NCI-H1092 (cell line): ENCODE measurements around the gene LNX2.

Experiments
- DNase-seq: peaks from one replicate; lab custom pipeline; 2025; lab: John Stamatoyannopoulos, UW

LNX2 gene

DNA sequence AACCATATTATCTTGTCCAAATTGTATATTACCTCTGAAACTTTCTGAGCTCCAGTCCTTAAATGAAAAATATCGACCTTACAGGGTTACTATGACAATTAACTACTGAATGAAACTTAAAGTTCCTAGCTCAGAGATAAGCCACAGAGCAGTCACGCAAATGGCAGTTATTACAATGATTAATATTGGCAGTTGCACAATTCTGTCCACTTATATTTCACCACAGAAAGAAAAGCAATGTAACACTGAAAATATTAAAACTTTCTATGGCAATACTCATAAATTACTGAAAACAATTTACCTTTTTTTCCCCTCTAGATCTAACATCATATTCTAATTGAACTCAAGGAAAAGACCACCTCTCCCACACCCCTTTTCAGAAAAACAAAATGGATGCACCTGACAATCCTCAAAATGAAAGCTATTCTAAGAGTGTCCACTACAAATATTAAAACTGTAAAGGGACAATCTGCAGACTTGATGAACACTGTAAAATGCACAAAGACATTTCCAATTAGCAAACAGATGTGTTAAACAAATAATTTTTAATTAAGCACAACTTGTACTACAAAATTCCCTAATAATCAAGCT is 14.6 kb downstream of the LNX2 start:
- DNase-seq: no peak

DNA sequence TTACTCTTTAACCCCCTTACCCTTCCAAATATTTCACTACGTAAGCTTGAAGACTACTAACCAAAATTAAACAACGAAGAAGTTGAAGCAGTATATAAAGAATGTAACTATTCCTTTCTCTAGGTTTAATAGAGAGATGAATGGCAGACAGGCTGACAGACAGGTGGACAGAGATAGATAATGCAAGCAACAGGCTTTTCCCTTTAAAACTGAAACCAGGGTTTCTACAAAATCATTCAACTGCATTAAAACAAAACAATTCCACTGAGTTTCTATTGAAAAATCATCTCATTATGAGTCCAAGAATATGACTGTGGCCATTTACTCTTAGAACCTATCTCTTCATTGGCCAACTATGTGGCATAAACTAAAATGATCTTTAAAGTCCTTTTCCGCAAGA is 15.2 kb downstream of the LNX2 start:
- DNase-seq: no peak

GRCh38 chr13:27601803-27602202 is 18.5 kb downstream of the LNX2 start:
- no peak for DNase-seq

- DNase-seq: no peak
Measured at GRCh38 chr13:27601208-27601607, 19.1 kb downstream of the LNX2 start.

GRCh38 chr13:27600711-27601110 is 19.6 kb downstream of the LNX2 start:
- no peak for DNase-seq

GRCh38 chr13:27599845-27600553 is 20.3 kb downstream of the LNX2 start:
- DNase-seq: no peak

- no peak for DNase-seq
Measured at GRCh38 chr13:27599096-27599495, 21.2 kb downstream of the LNX2 start.

GRCh38 chr13:27595055-27595811 is 25.1 kb downstream of the LNX2 start:
- no peak for DNase-seq

- no peak for DNase-seq
Measured at GRCh38 chr13:27593267-27593666, 27.1 kb downstream of the LNX2 start.

DNA sequence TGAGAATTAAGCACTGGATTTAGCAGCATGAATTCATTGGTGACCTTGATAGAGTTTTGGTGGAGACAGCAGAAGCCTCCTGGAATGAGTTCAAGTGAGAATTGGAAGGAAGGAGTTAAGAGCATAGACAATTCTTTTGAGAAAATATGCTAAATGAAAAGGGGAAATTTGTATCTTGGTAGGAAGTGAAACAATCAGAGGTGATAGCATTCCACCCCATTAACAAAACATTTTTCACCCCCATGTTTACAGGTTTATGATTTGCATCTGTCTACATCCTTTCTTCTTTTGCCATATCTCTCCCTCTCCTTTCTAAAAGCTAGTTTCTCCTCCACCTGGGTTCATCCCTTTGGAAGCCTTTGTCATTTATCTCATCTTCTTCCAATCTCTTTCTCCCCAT is 27.5 kb downstream of the LNX2 start:
- no peak for DNase-seq

DNA sequence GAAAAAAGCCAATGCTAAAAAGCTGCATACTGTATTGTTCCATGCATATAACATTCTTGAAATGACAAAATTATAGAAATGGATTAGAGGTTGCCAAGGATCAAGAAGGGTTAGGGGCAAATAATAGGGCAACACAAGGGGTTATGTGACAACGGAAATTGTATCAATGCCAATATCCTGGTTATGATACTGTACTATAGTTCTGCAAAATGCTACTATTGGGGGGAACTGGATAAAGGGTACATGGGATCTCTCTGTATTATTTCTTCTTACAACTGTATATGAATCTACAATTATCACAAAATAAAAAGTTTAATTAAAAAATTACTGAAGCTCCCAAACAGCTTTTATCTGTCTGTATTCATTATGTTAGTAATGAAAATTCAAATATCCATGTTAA is 31.9 kb downstream of the LNX2 start:
- no peak for DNase-seq

DNA sequence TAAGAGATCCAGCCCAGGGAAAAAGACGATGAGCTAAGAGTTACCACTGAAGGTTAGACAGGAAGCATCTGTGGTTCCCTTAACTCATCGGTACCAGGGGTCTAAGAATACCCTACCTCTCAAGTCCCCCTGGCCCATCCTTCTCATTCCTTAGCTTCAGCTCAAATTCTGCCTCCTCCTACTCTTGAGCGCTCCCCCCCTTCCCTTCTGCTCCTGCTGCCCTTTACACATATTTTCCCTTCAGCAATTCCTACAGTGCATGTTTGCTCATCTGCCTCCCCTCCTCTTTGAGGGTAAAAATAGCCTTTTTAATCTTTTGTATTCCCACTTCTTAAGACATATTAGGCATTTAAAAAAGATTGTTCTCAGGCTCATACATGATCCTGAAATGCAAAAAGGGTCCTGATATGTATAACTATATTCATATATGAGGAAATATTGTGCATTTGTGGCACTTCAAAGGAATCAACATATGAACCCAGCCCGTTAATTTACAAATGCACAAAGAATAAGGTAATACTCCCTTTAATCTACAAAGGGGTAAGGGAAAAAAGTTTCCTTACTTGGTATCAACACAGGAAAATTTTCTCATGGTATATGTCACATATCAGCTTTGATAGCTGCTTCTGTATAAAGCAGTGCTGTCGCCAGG is 33.1 kb downstream of the LNX2 start:
- no peak for DNase-seq

- DNase-seq: no peak
Measured at GRCh38 chr13:27583645-27584044, 36.7 kb downstream of the LNX2 start.

DNA sequence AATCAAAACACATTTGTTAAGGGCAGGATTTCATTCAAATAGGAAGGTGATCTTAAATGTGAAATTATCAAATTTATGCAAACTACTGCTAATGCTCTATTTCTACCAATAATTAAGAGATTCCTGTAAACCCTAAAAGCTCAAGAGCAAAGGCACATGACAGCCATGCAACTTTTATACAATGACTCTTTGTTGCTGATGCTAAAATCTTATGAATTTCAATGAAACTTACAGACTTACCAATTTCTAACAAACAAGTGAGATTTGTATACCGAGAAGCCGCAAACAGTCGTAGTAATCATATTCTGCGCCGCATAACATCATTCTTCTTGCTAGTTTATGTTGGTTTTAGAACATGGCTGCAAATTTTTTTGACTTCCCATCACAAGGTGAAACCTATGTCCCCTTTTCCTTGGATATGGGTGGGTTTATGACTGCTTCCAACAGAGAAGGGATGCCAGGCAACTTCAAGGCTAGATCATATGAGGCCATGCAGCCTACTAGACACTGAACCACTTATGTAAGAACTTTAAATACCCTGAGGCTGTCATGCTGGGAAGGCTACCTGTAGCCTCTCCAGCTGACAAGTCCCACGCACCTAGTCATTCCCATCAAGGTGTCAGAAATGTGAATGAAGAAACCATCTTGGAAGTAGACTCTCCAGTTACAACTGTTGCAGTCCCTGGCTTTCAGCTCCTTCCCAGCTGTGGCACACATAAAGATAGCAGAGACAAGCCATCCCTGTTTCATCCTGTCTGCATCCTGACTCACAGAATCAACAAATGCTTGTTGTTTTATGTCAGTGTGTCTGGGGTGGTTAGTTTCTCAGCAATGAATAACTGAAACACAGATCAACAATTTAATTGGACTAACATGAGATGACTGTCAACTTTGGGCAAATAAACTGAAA is 42.0 kb downstream of the LNX2 start:
- DNase-seq: no peak

DNA sequence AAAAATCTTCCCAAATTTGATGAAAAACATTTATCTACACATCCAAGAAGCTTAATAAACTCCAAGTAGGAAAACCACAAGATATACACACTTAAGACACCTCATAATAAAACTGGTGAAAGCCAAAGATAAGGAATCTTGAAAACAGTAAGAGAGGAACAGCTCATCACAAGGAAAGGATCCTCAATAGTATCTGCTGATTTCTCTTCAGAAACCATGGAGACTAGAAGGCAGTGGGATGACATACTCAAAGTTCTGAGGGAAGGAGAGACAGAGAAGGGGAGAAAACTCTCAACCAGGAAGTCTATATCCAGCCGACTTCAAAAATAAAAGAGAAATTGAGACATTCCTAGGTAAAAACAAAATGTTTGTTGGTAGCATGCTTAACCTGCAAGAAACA is 45.7 kb downstream of the LNX2 start:
- no peak for DNase-seq

- no peak for DNase-seq
Measured at GRCh38 chr13:27573265-27573664, 47.1 kb downstream of the LNX2 start.

DNA sequence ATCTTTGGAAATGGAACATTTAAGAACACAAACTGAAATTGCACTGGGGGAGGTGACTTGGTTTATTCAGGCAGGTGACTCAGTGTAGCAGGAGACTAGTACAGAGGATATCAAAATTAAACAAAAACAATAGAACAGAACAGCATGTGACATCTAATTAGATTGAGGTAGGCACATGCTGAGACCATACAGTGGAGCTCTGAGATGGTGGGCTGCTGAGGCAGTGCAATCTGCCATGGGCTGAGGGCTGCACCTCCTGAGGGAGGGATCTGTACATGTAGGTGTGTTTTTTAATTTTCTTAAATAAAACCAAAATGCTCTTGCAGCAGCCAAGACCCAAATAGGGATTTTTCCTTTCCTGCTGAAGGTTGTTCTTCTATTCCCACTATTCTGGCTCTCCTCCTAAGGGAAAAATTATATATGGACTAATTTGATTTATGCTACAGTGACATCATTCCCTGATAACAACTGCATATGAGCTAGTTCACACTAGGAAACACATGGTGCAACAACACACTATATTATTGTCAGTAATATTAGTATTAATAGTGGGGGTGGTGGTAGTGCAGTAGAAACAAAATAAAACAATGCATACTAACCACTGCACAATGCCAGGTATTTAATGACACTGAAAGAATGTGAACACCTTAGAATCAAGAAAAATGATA is 48.0 kb downstream of the LNX2 start:
- no peak for DNase-seq

- DNase-seq: no peak
Measured at GRCh38 chr13:27570906-27571305, 49.4 kb downstream of the LNX2 start.

DNA sequence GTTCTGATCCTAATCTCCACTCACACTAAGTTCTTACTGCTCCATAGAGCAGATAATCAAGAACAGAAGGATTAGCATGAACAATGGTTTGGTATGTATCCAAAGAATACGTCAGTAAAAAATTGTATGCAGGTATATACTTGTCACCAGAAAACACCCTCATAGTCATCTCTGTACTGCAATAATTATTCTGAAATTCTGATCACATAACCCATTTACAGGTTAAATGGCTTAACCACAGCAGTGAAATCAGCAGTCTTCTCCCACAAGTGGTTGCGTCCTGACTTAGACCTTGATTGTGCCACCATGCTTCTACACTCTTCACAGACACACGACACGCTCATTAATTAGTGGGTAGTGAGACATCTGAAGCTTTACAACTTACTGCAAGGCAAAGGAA is 50.9 kb downstream of the LNX2 start:
- DNase-seq: no peak

- DNase-seq: no peak
Measured at GRCh38 chr13:27565818-27566217, 54.5 kb downstream of the LNX2 start.

GRCh38 chr13:27562457-27562856 is 57.9 kb downstream of the LNX2 start:
- DNase-seq: no peak
